IMR-90 (cell line): Measurements from ENCODE around the gene NOL4L.

ENCODE experiments used
- CEBPB ChIP-seq: IDR thresholded peaks from 2 replicates; pipeline ENCODE4 v1.6.1; 2012; ENCODE audit warnings: low read depth, low read length, improper control_type of control experiment
- CTCF ChIP-seq: conservative IDR thresholded peaks from 2 replicates; pipeline ENCODE4 v1.5.1; 2012; ENCODE audit warnings: mild to moderate bottlenecking, low read depth, low read length, improper control_type of control experiment
- ELK1 ChIP-seq: fragments of 150-350 bp; IDR thresholded peaks from 2 replicates; pipeline ENCODE4 v1.6.1; 2016; ENCODE audit warnings: low read depth, mild to moderate bottlenecking, low read length, moderate library complexity, borderline replicate concordance
- FOS ChIP-seq: fragments of 150-350 bp; IDR thresholded peaks from 2 replicates; pipeline ENCODE4 v1.6.1; 2016; ENCODE audit warnings: low read depth, low read length
- MAFK ChIP-seq: IDR thresholded peaks from 2 replicates; pipeline ENCODE4 v1.6.1; 2012; ENCODE audit warnings: low read depth, low read length, improper control_type of control experiment
- MAZ ChIP-seq: IDR thresholded peaks from 2 replicates; pipeline ENCODE4 v1.6.1; 2012; ENCODE audit warnings: low read depth, mild to moderate bottlenecking, low read length, improper control_type of control experiment, moderate library complexity, borderline replicate concordance
- MXI1 ChIP-seq: IDR thresholded peaks from 2 replicates; pipeline ENCODE4 v1.6.1; 2012; ENCODE audit warnings: low read depth, mild to moderate bottlenecking, low read length, moderate library complexity, borderline replicate concordance
- NFE2L2 ChIP-seq: fragments of 150-350 bp; IDR thresholded peaks from 2 replicates; pipeline ENCODE4 v1.6.1; 2016; ENCODE audit warnings: low read depth, mild to moderate bottlenecking, low read length
- POLR2A ChIP-seq: IDR thresholded peaks from 2 replicates; pipeline ENCODE4 v1.6.1; 2012; ENCODE audit warnings: mild to moderate bottlenecking, low read depth, low read length
- RAD21 ChIP-seq: IDR thresholded peaks from 2 replicates; pipeline ENCODE4 v1.6.1; 2012; ENCODE audit warnings: low read length, improper control_type of control experiment
- RCOR1 ChIP-seq: IDR thresholded peaks from 2 replicates; pipeline ENCODE4 v1.6.1; 2012; ENCODE audit warnings: mild to moderate bottlenecking, low read length, improper control_type of control experiment; ENCODE audit not compliant: insufficient replicate concordance
- RFX5 ChIP-seq: IDR thresholded peaks from 2 replicates; pipeline ENCODE4 v1.8.0; 2012; ENCODE audit warnings: low read depth, mild to moderate bottlenecking, low read length, moderate library complexity
- SMC3 ChIP-seq: fragments of 150-350 bp; IDR thresholded peaks from 2 replicates; pipeline ENCODE4 v1.6.1; 2016; ENCODE audit warnings: low read depth, mild to moderate bottlenecking, antibody characterized with exemption, low read length, moderate library complexity
- USF2 ChIP-seq: fragments of 150-350 bp; IDR thresholded peaks from 2 replicates; pipeline ENCODE4 v1.6.1; 2017; ENCODE audit warnings: mild to moderate bottlenecking, antibody characterized with exemption, low read length, low read depth

- no peak for TF ChIP-seq CTCF
- TF ChIP-seq USF2 = no peak
- no peak for TF ChIP-seq ELK1
- TF ChIP-seq NFE2L2 = no peak
- TF ChIP-seq POLR2A = no peak
- no peak for TF ChIP-seq MAZ
- TF ChIP-seq RAD21 = no peak
- no peak for TF ChIP-seq MAFK
- TF ChIP-seq SMC3 = no peak
- no peak for TF ChIP-seq CEBPB
- no peak for TF ChIP-seq RCOR1
- no peak for TF ChIP-seq RFX5
- TF ChIP-seq MXI1 = no peak
- no peak for TF ChIP-seq FOS
Measured at GRCh38 chr20:32479697-32480171, 105.4 kb downstream of the NOL4L start.
